Right forelimb (tissue), 1 donor: Measurements from ENCODE around the gene NEDD4.
"Not testable (repeated sequence)": the region's sequence is repeated elsewhere in the genome, so short reads cannot be mapped to it uniquely, and the experiment has no call there.

Experiments used
- DNase-seq: peaks from one replicate; pipeline ENCODE4 v3.0.0-alpha.2; 2018

The NEDD4 gene

DNA sequence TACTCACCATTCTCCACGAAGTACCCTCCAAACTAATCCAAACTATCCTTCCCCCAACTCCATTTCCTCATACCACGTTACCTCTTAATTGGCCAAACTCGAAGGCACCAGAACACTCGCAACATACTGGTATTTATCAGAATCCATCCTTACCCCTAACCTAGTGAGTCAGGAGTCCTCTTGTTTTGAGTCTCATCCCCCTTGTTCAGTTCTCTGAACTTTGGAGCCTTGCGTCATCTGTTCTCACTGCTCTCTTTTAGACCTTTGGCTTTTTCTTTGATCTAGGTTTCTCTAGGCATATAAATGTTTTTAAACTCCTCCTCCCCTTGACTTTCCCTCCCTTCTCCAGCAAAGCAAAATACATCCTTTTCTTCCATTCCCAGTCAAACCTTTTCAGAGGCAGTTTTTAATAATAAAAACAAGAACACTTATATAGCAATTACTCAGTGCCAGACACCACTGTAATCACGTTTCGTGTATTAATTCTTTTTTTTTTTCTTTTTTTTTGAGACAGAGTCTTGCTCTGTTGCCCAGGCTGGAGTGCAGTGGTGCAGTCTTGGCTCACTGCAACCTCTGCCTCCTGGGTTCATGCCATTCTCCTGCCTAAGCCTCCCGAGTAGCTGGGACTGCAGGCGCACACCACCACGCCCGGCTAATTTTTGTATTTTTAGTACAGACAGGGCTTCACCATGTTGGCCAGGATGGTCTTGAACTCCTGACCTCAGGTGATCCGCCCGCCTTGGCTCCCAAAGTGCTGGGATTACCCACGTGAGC is 40.7 kb downstream of the NEDD4 start:
- DNase-seq: not testable (repeated sequence)

- not testable (repeated sequence) for DNase-seq
These were observed 48.8 kb downstream of the NEDD4 start for GRCh38 chr15:55944606-55945005.

DNA sequence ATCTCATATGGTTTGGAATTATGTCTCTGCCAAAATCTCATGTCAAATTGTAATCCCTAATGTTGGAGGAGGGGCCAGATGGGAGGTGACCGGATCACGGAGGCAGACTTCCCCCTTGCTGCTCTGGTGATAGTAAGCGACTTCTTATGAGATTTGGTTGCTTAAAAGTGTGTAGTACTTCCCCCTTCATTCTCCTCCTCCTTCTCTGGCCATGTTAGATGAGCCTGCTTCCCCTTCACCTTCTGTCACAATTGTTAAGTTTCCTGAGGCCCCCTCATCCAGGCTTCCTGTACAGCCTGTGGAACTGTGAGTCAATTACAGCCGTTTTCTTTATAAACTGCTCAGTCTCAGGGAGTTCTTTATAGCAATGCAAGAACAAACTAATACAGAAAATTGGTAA is 51.1 kb downstream of the NEDD4 start:
- DNase-seq: no peak

DNA sequence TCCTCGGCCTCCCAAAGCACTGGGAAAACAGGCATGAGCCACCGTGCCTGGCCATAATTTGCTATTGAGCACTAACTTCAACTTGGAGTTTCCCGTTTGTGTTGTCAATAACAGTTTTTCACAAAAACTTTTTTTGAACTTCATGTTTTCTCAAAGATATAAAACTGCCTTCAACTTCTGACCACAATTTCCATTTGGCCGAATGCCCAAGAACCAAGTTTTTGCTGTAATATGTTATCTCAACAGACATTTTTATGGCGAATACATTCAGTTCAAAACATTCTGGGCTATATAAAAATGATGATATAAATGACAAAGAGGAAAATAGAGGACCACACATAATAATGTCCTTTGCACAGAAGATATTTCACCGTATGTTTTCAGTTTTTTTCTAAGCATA is 56.4 kb downstream of the NEDD4 start:
- no peak for DNase-seq

DNA sequence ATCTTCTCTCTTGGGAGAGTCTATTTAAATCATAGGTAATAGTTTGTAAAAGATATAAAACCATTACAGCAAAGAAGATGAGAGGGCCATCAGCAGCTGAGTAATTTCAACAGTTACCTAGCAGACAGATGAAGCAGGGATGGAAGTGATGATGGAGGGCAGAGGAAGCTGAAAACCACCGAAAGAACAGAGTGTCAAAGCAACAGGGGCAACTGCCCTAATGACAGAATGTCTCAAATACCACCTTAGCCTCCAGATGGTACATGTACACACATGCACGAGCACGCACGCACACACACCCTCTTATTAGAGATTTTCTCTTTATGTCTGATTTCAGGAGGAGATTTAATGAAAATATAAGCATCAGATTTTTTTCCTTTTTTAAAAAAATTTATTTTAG is 64.5 kb downstream of the NEDD4 start:
- no peak for DNase-seq

DNA sequence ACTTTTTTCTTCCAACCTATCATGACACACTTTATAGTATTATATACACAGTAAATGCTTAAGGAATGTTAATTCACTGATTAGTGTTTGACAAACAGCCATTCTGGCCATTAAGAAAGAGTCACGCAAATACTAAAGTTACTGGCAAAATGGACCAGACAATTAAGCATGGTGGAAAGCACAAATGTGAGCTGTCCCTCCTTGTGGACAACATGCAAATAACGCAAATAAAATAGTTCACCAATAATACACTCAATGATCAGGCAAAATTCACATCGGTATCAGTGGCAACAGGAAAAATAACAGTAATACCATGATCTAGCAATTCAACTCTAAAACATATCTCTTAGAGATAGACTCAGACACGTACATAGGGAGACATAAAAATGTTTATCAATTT is 71.7 kb downstream of the NEDD4 start:
- no peak for DNase-seq

GRCh38 chr15:55917881-55918296 is 75.5 kb downstream of the NEDD4 start:
- DNase-seq: no peak

- no peak for DNase-seq
These were observed 76.6 kb downstream of the NEDD4 start for GRCh38 chr15:55916666-55917409.

GRCh38 chr15:55915876-55916567 is 77.4 kb downstream of the NEDD4 start:
- no peak for DNase-seq

GRCh38 chr15:55915221-55915620 is 78.2 kb downstream of the NEDD4 start:
- no peak for DNase-seq

GRCh38 chr15:55914446-55914845 is 79.0 kb downstream of the NEDD4 start:
- no peak for DNase-seq

GRCh38 chr15:55912982-55913381 is 80.4 kb downstream of the NEDD4 start:
- DNase-seq: no peak

- DNase-seq: no peak
These were observed 84.2 kb downstream of the NEDD4 start for GRCh38 chr15:55909036-55909811.

DNA sequence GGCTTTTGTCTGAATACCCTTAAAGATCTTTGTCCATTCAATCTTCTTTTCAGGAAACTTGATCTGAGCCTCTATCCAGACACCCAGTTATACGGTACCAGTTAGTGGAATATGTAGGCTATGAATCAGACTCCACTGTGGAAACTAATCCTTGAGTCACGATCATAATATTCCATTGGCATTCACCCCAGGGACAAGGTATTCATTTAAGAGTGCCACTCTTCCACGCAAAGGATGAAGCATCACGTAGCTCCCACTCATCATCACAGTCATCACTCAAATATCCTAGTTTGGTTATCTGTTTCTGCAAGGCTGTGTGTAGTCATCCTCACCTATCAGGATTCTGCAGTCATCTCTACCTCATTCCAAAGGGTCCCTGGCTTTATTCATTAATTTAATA is 85.6 kb downstream of the NEDD4 start:
- DNase-seq: no peak

DNA sequence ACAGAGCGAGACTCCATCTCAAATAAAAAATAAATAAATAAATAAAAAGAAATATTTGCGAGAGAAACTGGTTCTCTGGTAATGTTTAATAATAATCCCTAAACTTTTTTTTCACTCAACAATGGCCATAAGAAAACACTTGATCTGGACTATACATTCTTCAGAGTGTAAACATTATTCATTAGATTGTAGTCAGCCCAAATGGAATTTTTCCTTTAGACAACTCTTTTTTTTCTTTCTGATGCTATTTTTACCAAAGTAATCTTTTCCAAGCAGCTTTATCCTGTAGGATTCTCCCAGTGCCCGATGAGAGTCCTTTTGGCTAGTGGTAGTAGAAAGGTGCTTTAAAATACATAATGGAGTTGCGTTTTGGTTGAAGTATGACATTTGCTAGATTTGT is 90.4 kb downstream of the NEDD4 start:
- no peak for DNase-seq

DNA sequence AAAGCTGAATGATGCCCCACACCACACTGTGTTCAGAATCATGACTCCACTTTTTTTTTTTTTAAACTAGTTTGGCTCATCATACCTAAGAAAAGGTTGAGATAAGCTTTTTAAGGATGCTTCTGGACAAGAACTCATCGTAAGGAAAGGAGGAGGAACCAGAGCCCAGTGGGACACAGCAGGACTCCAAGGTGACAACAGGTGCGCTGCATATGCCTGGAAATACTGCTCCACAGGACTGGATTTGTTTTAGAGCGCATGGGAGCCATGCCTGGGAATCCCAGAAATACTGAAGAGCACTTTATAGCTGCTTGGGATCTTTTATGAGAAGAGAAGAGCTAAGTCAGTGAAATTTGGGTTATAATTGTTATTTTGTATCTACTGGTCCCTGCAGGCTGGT is 93.4 kb downstream of the NEDD4 start:
- no peak for DNase-seq

DNA sequence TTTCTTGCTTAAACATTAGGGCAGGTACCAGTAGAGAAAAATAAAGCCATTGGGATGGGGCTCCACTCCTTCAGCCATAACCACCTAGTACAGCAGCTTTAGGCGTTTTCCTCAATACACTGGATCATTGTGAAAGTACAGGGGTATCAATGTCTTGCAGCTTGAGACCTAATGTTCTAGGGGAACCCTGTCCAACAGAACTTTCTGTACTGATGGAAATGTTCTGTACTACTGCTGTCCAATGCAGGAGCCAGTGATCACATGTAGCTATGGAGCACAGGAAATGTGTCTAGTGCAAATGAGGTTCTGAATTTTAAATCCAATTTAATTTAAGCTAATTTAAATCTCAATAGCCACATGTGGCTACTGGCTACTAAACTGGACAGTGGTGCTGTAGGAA is 93.9 kb downstream of the NEDD4 start:
- DNase-seq: no peak

GRCh38 chr15:55897560-55898336 is 95.7 kb downstream of the NEDD4 start:
- DNase-seq: peak; percentile 60

DNA sequence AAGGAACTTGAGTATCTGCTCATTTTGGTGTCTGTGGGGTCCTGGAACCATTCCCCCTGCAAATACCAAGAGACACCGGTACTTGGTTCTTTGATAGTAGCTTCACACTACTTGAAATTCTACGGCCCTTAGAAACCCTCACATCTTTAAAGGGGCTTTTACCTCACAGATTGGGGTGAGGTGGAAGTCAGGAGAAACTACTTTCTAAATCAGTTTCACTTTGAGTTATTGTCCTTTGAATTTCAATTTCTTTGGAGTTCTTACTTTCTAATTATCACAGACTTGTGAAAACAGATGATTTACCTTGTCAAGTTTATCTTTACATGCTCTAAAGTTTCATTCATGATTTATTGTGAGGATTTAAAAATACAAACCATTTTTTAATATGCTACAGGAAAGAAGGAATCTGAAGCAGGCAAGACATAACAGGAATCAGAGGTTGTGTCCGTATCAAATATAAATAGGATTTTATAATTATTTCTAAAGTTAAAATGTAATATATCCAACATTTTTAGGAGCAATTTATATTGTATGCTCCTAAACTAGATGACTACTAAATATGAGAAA is 98.9 kb downstream of the NEDD4 start:
- DNase-seq: no peak

- no peak for DNase-seq
These were observed 99.6 kb downstream of the NEDD4 start for GRCh38 chr15:55893852-55894251.

DNA sequence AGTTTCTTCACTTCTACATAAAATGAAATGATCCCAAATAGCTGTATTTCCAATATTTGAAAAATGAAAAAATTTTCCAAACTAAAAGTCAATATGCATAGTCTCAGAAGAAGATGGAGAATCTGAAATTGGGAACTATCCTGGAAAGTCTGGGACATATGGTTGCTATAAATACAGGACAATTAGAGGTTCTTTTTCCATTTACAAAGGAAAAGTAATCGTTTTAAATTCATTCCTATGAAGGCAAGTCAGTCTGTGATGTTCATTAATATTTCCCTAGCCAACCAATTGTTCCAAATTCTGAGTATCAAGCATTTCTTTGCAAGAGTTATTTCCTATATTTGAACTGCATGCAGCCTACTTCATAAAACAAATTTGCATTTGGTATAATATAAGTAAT is 102.2 kb downstream of the NEDD4 start:
- DNase-seq: no peak

GRCh38 chr15:55884223-55884622 is 109.2 kb downstream of the NEDD4 start:
- no peak for DNase-seq
